ENCODE data around the gene TOLLIP.
A peak's percentile ranks its signal among the peaks of the same experiment; 100 is the strongest.
"Not testable (repeated sequence)": the region's sequence is repeated elsewhere in the genome, so short reads cannot be mapped to it uniquely, and the experiment has no call there.

TOLLIP gene

GRCh38 chr11:1271002-1271401 lies 38.4 kb downstream of the TOLLIP start:
- no peak overlapping the region for H3K4me3 ChIP-seq (replicated peaks; ENCODE audit: low read depth, low read length)
- no peak for DNase-seq (ENCODE audit: extremely low read depth, low read depth)

GRCh38 chr11:1270476-1270875 lies 39.0 kb downstream of the TOLLIP start:
- TF ChIP-seq, protein P1, sequence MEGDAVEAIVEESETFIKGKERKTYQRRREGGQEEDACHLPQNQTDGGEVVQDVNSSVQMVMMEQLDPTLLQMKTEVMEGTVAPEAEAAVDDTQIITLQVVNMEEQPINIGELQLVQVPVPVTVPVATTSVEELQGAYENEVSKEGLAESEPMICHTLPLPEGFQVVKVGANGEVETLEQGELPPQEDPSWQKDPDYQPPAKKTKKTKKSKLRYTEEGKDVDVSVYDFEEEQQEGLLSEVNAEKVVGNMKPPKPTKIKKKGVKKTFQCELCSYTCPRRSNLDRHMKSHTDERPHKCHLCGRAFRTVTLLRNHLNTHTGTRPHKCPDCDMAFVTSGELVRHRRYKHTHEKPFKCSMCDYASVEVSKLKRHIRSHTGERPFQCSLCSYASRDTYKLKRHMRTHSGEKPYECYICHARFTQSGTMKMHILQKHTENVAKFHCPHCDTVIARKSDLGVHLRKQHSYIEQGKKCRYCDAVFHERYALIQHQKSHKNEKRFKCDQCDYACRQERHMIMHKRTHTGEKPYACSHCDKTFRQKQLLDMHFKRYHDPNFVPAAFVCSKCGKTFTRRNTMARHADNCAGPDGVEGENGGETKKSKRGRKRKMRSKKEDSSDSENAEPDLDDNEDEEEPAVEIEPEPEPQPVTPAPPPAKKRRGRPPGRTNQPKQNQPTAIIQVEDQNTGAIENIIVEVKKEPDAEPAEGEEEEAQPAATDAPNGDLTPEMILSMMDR (IDR thresholded peaks at IDR 0.05; ENCODE audit: low read depth, low read length, missing control alignments), result no peak
- DNase-seq (ENCODE audit: extremely low read depth, low read depth), result no peak

More at GRCh38 chr11:1271002-1271401, 38.4 kb downstream of the TOLLIP start:
- TF ChIP-seq, protein P1 (IDR thresholded peaks at IDR 0.05; ENCODE audit: low read depth, low read length, missing control alignments), result no peak

GRCh38 chr11:1269957-1270356 lies 39.5 kb downstream of the TOLLIP start:
- DNase-seq (ENCODE audit: extremely low read depth, low read depth), result no peak
- H3K4me3 ChIP-seq (replicated peaks; ENCODE audit: low read depth, low read length), result no peak overlapping the region
- TF ChIP-seq, protein P1 (IDR thresholded peaks at IDR 0.05; ENCODE audit: low read depth, low read length, missing control alignments), result no peak

More at GRCh38 chr11:1270476-1270875, 39.0 kb downstream of the TOLLIP start:
- no peak overlapping the region for H3K4me3 ChIP-seq (replicated peaks; ENCODE audit: low read depth, low read length)

DNA sequence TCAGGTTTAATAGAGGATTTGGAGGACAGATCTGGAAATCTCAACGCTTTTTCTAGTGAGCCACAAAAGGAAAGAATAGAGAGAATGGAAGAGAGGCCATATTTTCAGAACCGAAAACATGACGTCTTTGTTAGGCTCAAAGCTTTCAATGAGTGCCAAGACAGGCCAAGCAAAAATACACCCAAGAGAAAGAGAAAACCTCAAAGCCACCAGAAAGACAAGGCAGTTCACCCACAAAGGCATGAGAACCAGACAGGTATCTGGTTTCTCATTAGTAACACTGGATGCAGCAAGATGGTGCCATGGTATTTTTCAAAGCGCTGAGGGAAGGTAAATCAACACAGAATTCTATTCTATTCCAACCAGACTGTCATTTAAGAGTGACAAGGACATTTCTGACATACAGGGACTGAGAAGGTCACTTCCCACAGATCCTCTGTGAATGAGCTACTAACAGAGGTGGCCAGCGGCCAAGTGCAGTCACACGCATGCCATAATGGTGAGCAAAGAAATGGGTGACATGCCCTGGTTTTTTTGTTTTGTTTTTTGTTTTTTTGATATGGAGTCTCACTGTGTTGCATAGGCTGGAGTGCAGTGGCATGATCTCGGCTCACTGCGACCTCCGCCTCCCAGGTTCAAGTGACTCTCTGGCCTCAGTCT lies 41.9 kb downstream of the TOLLIP start:
- H3K4me3 ChIP-seq (replicated peaks; ENCODE audit: low read depth, low read length), result no peak overlapping the region
- TF ChIP-seq, protein P1 (IDR thresholded peaks at IDR 0.05; ENCODE audit: low read depth, low read length, missing control alignments), result no peak
- DNase-seq (ENCODE audit: extremely low read depth, low read depth), result no peak

DNA sequence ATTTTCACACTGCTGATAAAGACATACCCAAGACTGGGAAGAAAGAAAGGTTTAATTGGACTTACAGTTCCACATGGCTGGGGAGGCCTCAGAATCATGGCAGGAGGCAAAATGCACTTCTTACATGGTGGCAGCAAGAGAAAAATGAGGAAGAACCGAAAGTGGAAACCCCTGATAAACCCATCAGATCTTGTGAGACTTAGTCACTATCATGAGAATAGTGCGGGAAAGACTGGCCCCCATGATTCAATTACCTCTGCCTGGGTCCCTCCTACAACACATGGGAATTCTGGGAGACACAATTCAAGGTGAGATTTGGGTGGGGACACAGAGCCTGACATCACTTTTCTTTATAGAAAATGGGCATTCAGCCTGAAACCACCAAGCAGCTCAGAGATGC lies 42.5 kb downstream of the TOLLIP start:
- DNase-seq (ENCODE audit: extremely low read depth, low read depth), result not testable (repeated sequence)

DNA sequence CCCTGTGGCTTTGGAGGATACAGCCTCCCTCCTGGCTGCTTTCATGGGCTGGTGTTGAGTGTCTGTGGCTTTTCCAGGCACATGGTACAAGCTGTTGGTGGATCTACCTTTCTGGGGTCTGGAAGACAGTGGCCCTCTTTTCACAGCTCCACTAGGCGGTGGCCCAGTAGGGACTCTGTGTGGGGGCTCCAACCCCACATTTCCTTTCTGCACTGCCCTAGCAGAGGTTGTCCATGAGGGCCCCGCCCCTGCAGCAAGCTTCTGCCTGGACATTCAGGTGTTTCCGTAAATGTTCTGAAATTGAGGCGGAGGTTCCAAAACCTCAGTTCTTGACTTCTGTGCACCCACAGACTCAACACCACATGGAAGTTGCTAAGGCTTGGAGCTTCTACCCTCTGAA lies 44.0 kb downstream of the TOLLIP start:
- not testable (repeated sequence) for DNase-seq (ENCODE audit: extremely low read depth, low read depth)

More for the DNA sequence above, 42.5 kb downstream of the TOLLIP start:
- H3K4me3 ChIP-seq (replicated peaks; ENCODE audit: low read depth, low read length), result not testable (repeated sequence)

DNA sequence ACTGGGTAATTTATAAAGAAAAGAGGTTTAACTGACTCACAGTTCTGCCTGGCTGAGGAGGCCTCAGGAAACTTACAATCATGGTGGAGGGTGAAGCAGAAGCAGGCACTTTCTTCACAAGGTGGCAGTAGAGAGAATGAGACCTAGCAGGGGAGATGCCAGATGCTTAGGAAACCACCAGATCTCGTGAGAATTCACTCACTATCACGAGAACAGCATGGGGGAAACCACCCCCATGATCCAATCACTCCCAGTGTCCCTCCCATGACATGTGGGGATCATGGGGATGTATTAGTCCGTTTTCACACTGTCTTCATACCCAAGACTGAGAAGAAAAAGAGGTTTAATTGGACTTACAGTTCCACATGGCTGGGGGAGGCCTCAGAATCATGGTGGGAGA lies 45.0 kb downstream of the TOLLIP start:
- peak; percentile 66 for DNase-seq (ENCODE audit: extremely low read depth, low read depth)
- H3K4me3 ChIP-seq (replicated peaks; ENCODE audit: low read depth, low read length), result not testable (repeated sequence)

More for the DNA sequence above, 44.0 kb downstream of the TOLLIP start:
- not testable (repeated sequence) for H3K4me3 ChIP-seq (replicated peaks; ENCODE audit: low read depth, low read length)

GRCh38 chr11:1263010-1263409 lies 46.4 kb downstream of the TOLLIP start:
- TF ChIP-seq, protein P1 (IDR thresholded peaks at IDR 0.05; ENCODE audit: low read depth, low read length, missing control alignments), result no peak
- DNase-seq (ENCODE audit: extremely low read depth, low read depth), result no peak
- 0 out of 2 replicates have a peak overlapping the region, but pooled peaks have one; percentile 46 for H3K4me3 ChIP-seq (replicated peaks; ENCODE audit: low read depth, low read length)

Data from HFF-Myc (cell line).